HepG2 (cell line): Measurements from ENCODE around the gene SMAD3. TPM values are rescaled to one million over a fixed set of nuclear protein-coding genes. Genes with fewer than 3 reads are reported as not detected.

Source experiments
- ETV5 ChIP-seq: IDR thresholded peaks from 2 replicates; pipeline ENCODE4 v1.6.1; 2018; ENCODE audit warnings: missing biosample characterization, missing genetic modification reagents, inconsistent platforms, borderline replicate concordance
- GABPB1 ChIP-seq: IDR thresholded peaks from 2 replicates; pipeline ENCODE4 v1.6.1; 2016; ENCODE audit warnings: mild to moderate bottlenecking, missing genetic modification reagents, moderate library complexity, missing compliant biosample characterization
- NCOR1 ChIP-seq: fragments of 200-600 bp; sonication (generic); IDR thresholded peaks from 2 replicates; pipeline ENCODE4 v1.7.0; 2017; ENCODE audit warnings: antibody characterized with exemption, low read length, borderline replicate concordance
- NFKBIZ ChIP-seq: IDR thresholded peaks from 2 replicates; pipeline ENCODE4 v1.6.1; 2018; ENCODE audit warnings: missing genetic modification reagents, missing compliant biosample characterization
- RERE ChIP-seq: IDR thresholded peaks from 2 replicates; pipeline ENCODE4 v1.6.1; 2016; ENCODE audit warnings: low read depth, missing genetic modification reagents, missing compliant biosample characterization
- SMAD3 ChIP-seq: sonication (generic); formaldehyde crosslinking; IDR thresholded peaks from 2 replicates; pipeline ENCODE4 v1.4.0; 2020; ENCODE audit warnings: missing genetic modification reagents
- ZBTB40 ChIP-seq, 2 experiments: fragments of 450-650 bp in 1 of 2; sonication (generic) in 1 of 2; formaldehyde crosslinking in 1 of 2; IDR thresholded peaks; 2 replicates each; pipeline versions ENCODE4 v1.6.1 to v1.8.0; 2016 to 2022; ENCODE audit warnings: antibody characterized with exemption in 1 of 2, mild to moderate bottlenecking in 1 of 2, missing genetic modification reagents in 1 of 2
- ZFP62 ChIP-seq: sonication (generic); formaldehyde crosslinking; IDR thresholded peaks from 2 replicates; pipeline ENCODE4 v1.4.0; 2020; ENCODE audit warnings: missing genetic modification reagents
- ZFP82 ChIP-seq: sonication (generic); formaldehyde crosslinking; IDR thresholded peaks from 2 replicates; pipeline ENCODE4 v1.5.1; 2020; ENCODE audit warnings: mild to moderate bottlenecking, missing genetic modification reagents, borderline replicate concordance
- ZNF589 ChIP-seq: sonication (generic); formaldehyde crosslinking; conservative IDR thresholded peaks from 2 replicates; pipeline ENCODE4 v1.8.0; 2022; ENCODE audit warnings: mild to moderate bottlenecking, moderate library complexity, missing genetic modification reagents
- ZNF674 ChIP-seq: sonication (generic); formaldehyde crosslinking; IDR thresholded peaks from 2 replicates; pipeline ENCODE4 v1.5.0; 2020; ENCODE audit warnings: low read depth, mild to moderate bottlenecking, missing genetic modification reagents
- polyA plus RNA-seq, 8 experiments: library from polyadenylated mRNA; depleted of rRNA in 3 of 8; stranded (reverse) in 7 of 8; unstranded in 1 of 8; fragments of >200 nt; fragmentation: Illumina TruSeq in 4 of 8; extraction: Trizol in 4 of 8; gene quantifications; 2 replicates each; pipeline versions ENCODE4 v1.2.1 to v1.2.3, GENCODE V29; 2011 to 2016; ENCODE audit warnings: low read depth in 4 of 8, missing spikeins in 1 of 8, mixed read lengths in 1 of 8; ENCODE audit not compliant: insufficient read depth in 1 of 8
- total RNA-seq, 5 experiments: library from RNA; depleted of rRNA; stranded (reverse); fragments of >200 nt; fragmentation: Illumina TruSeq; extraction: Trizol; gene quantifications; 2 replicates each; pipeline ENCODE4 v1.2.3, GENCODE V29; 2016; ENCODE audit warnings: low read depth in 1 of 5

Gene SMAD3
- total and polyA plus RNA-seq, 2 of the 13 experiments (the other 11 are each of a cell fraction or from before 2014, with no cell fraction given), result 8.6 to 56.3 TPM

- TF ChIP-seq ZBTB40 (IDR thresholded peaks at IDR 0.05) (no peak), ZBTB40 (CRISPR knock-in tag; IDR thresholded peaks at IDR 0.05) (no peak; the same call in 1 of the 2 replicates), SMAD3 (CRISPR knock-in tag) (no peak), ETV5 (CRISPR knock-in tag) (no peak; the same call in 1 of the 2 replicates), ZNF674 (no peak), ZNF589 (CRISPR knock-in tag) (peak; percentile 55; the same call in 1 of the 2 replicates), GABPB1 (peak; percentile 78), NCOR1 (no peak), RERE (peak; percentile 11; the same call in 1 of the 2 replicates), ZFP62 (CRISPR knock-in tag) (no peak), ZFP82 (CRISPR knock-in tag) (no peak), NFKBIZ (CRISPR knock-in tag) (no peak; the same call in 1 of the 2 replicates)
These were observed 533 bp upstream of the SMAD3 start (continued) for GRCh38 chr15:67064607-67065530.
